Sigmoid colon (tissue), 4 donors: ENCODE data around the gene KRTAP13-1.

Experiments used
- CTCF ChIP-seq, 4 experiments: fragments of 450-650 bp in 3 of 4; fragments of 200-600 bp in 1 of 4; IDR thresholded peaks; one replicate each; pipeline ENCODE4 v1.5.1; 2016 to 2019; ENCODE audit warnings: antibody characterized with exemption in 4 of 4, mild to moderate bottlenecking in 3 of 4, moderate library complexity in 2 of 4
- POLR2AphosphoS5 ChIP-seq, 4 donors: sonication (generic); formaldehyde crosslinking; IDR thresholded peaks; one replicate each; pipeline ENCODE4 v1.6.1; 2017; ENCODE audit warnings: antibody characterized with exemption in 4 of 4

GRCh38 chr21:30355906-30356305 is 39.9 kb upstream of the KRTAP13-1 start:
- TF ChIP-seq CTCF (IDR thresholded peaks at IDR 0.05) (no peak), POLR2AphosphoS5 (IDR thresholded peaks at IDR 0.05) (no peak)
